HepG2 (cell line): ENCODE results near the gene GAS2. TPM values are rescaled to one million over a fixed set of nuclear protein-coding genes. Genes with fewer than 3 reads are reported as not detected.

ENCODE experiments used
- CBX2 ChIP-seq, 2 experiments: fragments of 200-600 bp in 1 of 2; sonication (generic); formaldehyde crosslinking in 1 of 2; IDR thresholded peaks; 2 replicates each; pipeline versions ENCODE4 v1.7.0 to v1.8.1; 2018 to 2022; ENCODE audit warnings: low read depth in 2 of 2, low read length in 1 of 2, mild to moderate bottlenecking in 1 of 2, missing genetic modification reagents in 1 of 2
- ESRRA ChIP-seq: sonication (generic); formaldehyde crosslinking; IDR thresholded peaks from 2 replicates; pipeline ENCODE4 v1.5.1; 2020; ENCODE audit warnings: mild to moderate bottlenecking, low read depth, missing genetic modification reagents
- KDM3A ChIP-seq: IDR thresholded peaks from 2 replicates; pipeline ENCODE4 v1.6.1; 2018; ENCODE audit warnings: low read depth, missing compliant biosample characterization
- MAZ ChIP-seq, 2 experiments: sonication (generic) in 1 of 2; formaldehyde crosslinking in 1 of 2; IDR thresholded peaks; 2 replicates each; pipeline versions ENCODE4 v1.5.0 to v1.6.1; 2012 to 2020; ENCODE audit warnings: low read depth in 2 of 2, mild to moderate bottlenecking in 2 of 2, borderline replicate concordance in 1 of 2, improper control_type of control experiment in 1 of 2, low read length in 1 of 2, missing genetic modification reagents in 1 of 2, moderate library complexity in 1 of 2
- MIXL1 ChIP-seq: IDR thresholded peaks from 2 replicates; pipeline ENCODE4 v1.6.1; 2016
- PRMT3 ChIP-seq: sonication (generic); formaldehyde crosslinking; IDR thresholded peaks from 2 replicates; pipeline ENCODE4 v1.8.1; 2022; ENCODE audit warnings: low read depth, mild to moderate bottlenecking, moderate library complexity, missing genetic modification reagents, borderline replicate concordance
- RFX5 ChIP-seq: IDR thresholded peaks from 2 replicates; pipeline ENCODE4 v1.6.1; 2011; ENCODE audit warnings: low read depth, low read length, improper control_type of control experiment
- TFE3 ChIP-seq: IDR thresholded peaks from 2 replicates; pipeline ENCODE4 v1.6.1; 2016
- ZBTB14 ChIP-seq: sonication (generic); formaldehyde crosslinking; IDR thresholded peaks from 2 replicates; pipeline ENCODE4 v1.4.0; 2020; ENCODE audit warnings: missing genetic modification reagents
- ZBTB42 ChIP-seq: sonication (generic); formaldehyde crosslinking; IDR thresholded peaks from 2 replicates; pipeline ENCODE4 v1.5.0; 2020; ENCODE audit warnings: mild to moderate bottlenecking, missing genetic modification reagents
- ZBTB7A ChIP-seq: sonication (generic); formaldehyde crosslinking; IDR thresholded peaks from 2 replicates; pipeline ENCODE4 v1.8.0; 2022; ENCODE audit warnings: mild to moderate bottlenecking, missing genetic modification reagents
- ZNF260 ChIP-seq: sonication (generic); formaldehyde crosslinking; IDR thresholded peaks from 2 replicates; pipeline ENCODE4 v1.4.0; 2020; ENCODE audit warnings: missing genetic modification reagents, low read depth, mild to moderate bottlenecking, borderline replicate concordance
- ZNF652 ChIP-seq: IDR thresholded peaks from 2 replicates; pipeline ENCODE4 v1.6.1; 2016; ENCODE audit warnings: low read depth, borderline replicate concordance
- ZNF709 ChIP-seq: sonication (generic); formaldehyde crosslinking; IDR thresholded peaks from 2 replicates; pipeline ENCODE4 v1.5.0; 2020; ENCODE audit warnings: mild to moderate bottlenecking, missing genetic modification reagents
- ZNF720 ChIP-seq: sonication (generic); formaldehyde crosslinking; IDR thresholded peaks from 2 replicates; pipeline ENCODE4 v1.4.0; 2020; ENCODE audit warnings: missing genetic modification reagents
- ZNF761 ChIP-seq: sonication (generic); formaldehyde crosslinking; conservative IDR thresholded peaks from 2 replicates; pipeline ENCODE4 v1.4.0; 2020; ENCODE audit warnings: mild to moderate bottlenecking, missing genetic modification reagents
- polyA plus RNA-seq, 8 experiments: library from polyadenylated mRNA; depleted of rRNA in 3 of 8; stranded (reverse) in 7 of 8; unstranded in 1 of 8; fragments of >200 nt; fragmentation: Illumina TruSeq in 4 of 8; extraction: Trizol in 4 of 8; gene quantifications; 2 replicates each; pipeline versions ENCODE4 v1.2.1 to v1.2.3, GENCODE V29; 2011 to 2016; ENCODE audit warnings: low read depth in 4 of 8, missing spikeins in 1 of 8, mixed read lengths in 1 of 8; ENCODE audit not compliant: insufficient read depth in 1 of 8
- total RNA-seq, 5 experiments: library from RNA; depleted of rRNA; stranded (reverse); fragments of >200 nt; fragmentation: Illumina TruSeq; extraction: Trizol; gene quantifications; 2 replicates each; pipeline ENCODE4 v1.2.3, GENCODE V29; 2016; ENCODE audit warnings: low read depth in 1 of 5
- TF ChIP-seq, protein P1 (sequence below): sonication (generic); formaldehyde crosslinking; IDR thresholded peaks from 2 replicates; pipeline ENCODE4 v1.4.0; 2020; ENCODE audit warnings: missing genetic modification reagents
- TF ChIP-seq, protein P2 (sequence below): IDR thresholded peaks from 2 replicates; pipeline ENCODE4 v1.6.1; 2016; ENCODE audit warnings: mild to moderate bottlenecking
- TF ChIP-seq, protein P3 (sequence below): sonication (generic); formaldehyde crosslinking; IDR thresholded peaks from 2 replicates; pipeline ENCODE4 v1.5.0; 2020; ENCODE audit warnings: missing genetic modification reagents, mild to moderate bottlenecking, borderline replicate concordance

GAS2 gene
- total and polyA plus RNA-seq, 2 of the 13 experiments (the other 11 are each of a cell fraction or from before 2014, with no cell fraction given), result 26.0 to 85.1 TPM

DNA sequence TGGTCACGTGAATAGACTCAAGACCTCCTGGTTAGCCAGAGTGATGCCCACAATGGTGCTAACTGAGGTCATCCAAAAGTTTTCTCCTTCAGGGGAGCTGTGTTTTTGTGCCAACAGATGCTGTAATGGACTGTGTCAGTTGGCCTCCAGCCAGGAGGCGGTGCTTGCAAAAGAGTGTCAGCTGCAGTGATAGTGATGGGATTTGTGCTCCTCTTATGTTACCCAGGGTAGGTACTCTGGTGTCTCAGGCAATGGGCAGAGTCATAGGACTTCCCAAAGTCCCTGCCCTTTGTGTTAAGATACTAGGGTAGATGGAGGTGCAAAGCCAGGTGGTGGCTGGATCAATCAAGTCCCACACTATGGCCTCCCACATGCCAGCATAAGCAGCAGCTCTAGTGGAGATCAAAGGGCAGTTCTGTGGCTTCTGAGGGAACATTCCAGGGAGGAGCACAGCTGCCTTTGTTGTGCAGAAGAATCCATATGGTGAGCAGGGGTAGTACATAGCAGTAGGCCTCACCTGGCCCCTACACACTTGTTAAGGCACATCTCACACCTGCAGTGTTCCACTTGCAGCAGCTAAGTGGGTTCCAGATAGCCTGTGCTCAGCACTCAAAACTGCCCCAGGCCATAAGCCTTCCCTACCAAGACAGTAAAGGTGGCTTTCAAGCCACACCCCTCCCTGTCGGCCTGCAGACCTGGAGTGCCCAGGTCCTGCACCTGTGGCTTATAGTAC lies 31.3 kb upstream of the GAS2 start (continued):
- TF ChIP-seq, protein P1, sequence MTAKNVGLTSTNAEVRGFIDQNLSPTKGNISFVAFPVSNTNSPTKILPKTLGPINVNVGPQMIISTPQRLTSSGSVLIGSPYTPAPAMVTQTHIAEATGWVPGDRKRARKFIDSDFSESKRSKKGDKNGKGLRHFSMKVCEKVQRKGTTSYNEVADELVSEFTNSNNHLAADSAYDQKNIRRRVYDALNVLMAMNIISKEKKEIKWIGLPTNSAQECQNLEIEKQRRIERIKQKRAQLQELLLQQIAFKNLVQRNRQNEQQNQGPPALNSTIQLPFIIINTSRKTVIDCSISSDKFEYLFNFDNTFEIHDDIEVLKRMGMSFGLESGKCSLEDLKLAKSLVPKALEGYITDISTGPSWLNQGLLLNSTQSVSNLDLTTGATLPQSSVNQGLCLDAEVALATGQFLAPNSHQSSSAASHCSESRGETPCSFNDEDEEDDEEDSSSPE (CRISPR knock-in tag), result no peak; the same call in 1 of the 2 replicates
- TF ChIP-seq TFE3 (CRISPR knock-in tag), result no peak
- no peak for TF ChIP-seq RFX5
- TF ChIP-seq ZNF260, result no peak
- TF ChIP-seq, protein P2, sequence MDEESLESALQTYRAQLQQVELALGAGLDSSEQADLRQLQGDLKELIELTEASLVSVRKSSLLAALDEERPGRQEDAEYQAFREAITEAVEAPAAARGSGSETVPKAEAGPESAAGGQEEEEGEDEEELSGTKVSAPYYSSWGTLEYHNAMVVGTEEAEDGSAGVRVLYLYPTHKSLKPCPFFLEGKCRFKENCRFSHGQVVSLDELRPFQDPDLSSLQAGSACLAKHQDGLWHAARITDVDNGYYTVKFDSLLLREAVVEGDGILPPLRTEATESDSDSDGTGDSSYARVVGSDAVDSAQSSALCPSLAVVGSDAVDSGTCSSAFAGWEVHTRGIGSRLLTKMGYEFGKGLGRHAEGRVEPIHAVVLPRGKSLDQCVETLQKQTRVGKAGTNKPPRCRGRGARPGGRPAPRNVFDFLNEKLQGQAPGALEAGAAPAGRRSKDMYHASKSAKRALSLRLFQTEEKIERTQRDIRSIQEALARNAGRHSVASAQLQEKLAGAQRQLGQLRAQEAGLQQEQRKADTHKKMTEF (CRISPR knock-in tag), result peak; percentile 63
- 0 out of 2 replicates have a peak, but pooled peaks have one; percentile 44 for TF ChIP-seq ZNF709 (CRISPR knock-in tag)
- peak; percentile 56; the same call in 1 of the 2 replicates for TF ChIP-seq ZNF761 (CRISPR knock-in tag)
- 0 out of 2 replicates have a peak, but pooled peaks have one; percentile 18 for TF ChIP-seq MAZ (IDR thresholded peaks at IDR 0.05; ENCODE audit: borderline replicate concordance, low read depth, low read length)
- TF ChIP-seq MAZ (CRISPR knock-in tag; IDR thresholded peaks at IDR 0.05; ENCODE audit: low read depth), result no peak
- no peak for TF ChIP-seq KDM3A (CRISPR knock-in tag)
- no peak for TF ChIP-seq ESRRA (CRISPR knock-in tag)
- no peak for TF ChIP-seq ZBTB14 (CRISPR knock-in tag)
- TF ChIP-seq CBX2 (IDR thresholded peaks at IDR 0.05; ENCODE audit: low read depth, low read length), result no peak
- no peak for TF ChIP-seq CBX2 (CRISPR knock-in tag; IDR thresholded peaks at IDR 0.05; ENCODE audit: low read depth)
- TF ChIP-seq ZNF720 (CRISPR knock-in tag), result no peak
- no peak for TF ChIP-seq PRMT3
- TF ChIP-seq MIXL1, result no peak
- TF ChIP-seq ZBTB7A, result no peak
- TF ChIP-seq ZBTB42 (CRISPR knock-in tag), result no peak
- TF ChIP-seq, protein P3, sequence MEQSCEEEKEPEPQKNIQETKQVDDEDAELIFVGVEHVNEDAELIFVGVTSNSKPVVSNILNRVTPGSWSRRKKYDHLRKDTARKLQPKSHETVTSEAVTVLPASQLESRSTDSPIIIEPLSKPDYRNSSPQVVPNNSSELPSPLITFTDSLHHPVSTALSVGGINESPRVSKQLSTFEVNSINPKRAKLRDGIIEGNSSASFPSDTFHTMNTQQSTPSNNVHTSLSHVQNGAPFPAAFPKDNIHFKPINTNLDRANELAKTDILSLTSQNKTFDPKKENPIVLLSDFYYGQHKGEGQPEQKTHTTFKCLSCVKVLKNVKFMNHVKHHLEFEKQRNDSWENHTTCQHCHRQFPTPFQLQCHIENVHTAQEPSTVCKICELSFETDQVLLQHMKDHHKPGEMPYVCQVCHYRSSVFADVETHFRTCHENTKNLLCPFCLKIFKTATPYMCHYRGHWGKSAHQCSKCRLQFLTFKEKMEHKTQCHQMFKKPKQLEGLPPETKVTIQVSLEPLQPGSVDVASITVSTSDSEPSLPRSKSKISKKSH (CRISPR knock-in tag), result 0 out of 2 replicates have a peak, but pooled peaks have one; percentile 45
- no peak for TF ChIP-seq ZNF652
